HS-27A (cell line): ENCODE data around the gene ARHGEF25.
"Not testable (repeated sequence)": the region's sequence is repeated elsewhere in the genome, so short reads cannot be mapped to it uniquely, and the experiment has no call there.

ENCODE experiments used
- DNase-seq: peaks from one replicate; pipeline ENCODE4 v3.0.0-alpha.2; 2012; ENCODE audit warnings: low read depth, missing footprints

Gene ARHGEF25

DNA sequence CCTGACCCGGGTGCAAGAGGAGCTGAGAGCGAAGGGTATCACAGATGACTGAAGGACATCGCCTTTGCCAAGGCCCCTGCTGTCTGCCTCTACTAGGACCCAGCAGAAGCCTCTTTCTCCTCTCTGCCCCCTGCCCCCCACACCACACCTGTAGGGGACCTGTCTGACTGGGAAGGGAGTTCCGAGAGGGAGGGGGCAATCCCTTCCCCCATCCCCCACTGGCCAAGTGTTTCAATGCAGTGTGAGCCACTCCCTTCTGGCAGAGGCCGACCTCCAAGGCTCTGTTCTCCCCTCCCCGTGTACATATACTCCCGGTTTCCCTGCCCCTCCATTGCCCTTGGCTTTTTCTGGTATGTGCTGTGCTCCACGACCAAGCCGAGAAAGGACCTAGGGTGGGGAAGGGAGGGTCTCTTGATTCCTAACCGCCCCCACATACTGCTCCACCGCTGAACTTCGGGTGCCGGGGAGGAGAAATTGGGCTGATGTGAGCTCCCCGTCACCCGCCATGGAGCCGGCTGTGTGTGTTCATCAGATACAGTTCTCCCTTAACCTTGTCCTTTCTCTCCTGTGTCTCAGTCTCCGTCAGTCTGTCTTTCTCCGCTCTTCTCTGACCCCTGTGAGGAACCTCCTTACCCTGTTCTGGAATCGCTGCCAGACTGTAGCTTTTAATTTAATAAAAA is 2.0 kb upstream of the ARHGEF25 start:
- DNase-seq = no peak

DNA sequence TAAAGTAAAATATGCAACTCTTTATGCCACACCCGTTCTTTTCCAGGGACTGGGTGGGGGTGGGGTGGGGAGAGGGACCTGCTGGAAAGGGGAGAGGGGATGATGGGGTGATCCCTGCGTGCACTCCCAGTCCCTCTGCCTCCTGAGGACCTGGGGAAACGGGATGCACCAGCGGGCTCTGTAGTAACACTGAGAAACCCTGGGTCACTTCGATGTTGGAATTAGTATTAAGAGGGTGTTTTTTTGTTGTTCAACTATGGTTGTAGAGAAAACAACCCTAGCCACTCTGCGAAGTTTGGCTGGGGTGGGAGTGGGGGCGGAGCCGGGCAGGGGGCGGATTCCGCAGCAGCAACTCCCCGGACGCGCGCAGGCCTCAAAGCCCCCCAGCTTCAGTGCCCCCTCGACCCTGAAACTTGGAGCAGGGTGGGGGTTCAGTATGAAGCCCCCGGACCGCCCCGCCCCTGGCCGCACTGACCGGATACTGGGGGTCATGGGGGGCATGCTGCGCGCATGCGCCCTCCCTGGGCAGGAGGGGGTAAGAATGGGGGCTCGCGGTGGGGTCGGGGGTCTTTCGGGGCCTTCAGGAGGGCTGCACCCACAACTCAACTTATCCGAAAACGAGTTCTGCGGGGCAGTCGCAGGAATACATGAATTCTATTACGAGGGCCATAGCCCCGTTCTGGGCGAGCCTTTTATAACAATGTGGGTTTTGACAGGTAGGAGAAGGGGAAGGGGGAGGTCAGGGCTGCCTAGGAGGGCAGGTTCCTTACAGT is 1.3 kb upstream of the ARHGEF25 start:
- DNase-seq = no peak

DNA sequence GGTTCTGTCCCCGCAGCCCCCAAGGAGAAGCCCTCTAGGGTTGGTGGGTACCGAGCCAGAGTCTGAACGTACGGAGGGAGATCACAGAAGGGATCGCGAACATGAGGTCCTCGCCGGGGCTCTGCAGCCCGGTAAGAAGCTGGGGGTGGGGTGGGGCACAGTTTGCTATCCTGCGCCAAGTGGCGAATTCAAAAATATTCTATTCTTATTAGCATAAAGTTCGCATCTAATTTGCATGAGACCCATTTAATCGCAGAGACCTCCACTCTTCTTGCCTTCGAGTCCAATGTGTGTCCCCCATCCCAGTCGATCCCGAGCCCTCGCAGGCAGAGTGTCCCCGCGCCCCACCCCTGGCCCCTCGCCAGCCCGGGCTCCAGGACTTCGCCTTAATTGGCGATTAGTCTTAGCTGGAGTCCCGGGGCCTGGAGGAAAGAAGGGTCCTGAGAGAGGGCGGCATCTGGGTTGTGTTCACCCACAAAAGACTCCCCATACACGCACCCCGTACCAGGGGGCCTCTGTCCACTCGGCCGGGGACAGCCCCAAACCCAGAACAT is 604 bp upstream of the ARHGEF25 start:
- no peak for DNase-seq

DNA sequence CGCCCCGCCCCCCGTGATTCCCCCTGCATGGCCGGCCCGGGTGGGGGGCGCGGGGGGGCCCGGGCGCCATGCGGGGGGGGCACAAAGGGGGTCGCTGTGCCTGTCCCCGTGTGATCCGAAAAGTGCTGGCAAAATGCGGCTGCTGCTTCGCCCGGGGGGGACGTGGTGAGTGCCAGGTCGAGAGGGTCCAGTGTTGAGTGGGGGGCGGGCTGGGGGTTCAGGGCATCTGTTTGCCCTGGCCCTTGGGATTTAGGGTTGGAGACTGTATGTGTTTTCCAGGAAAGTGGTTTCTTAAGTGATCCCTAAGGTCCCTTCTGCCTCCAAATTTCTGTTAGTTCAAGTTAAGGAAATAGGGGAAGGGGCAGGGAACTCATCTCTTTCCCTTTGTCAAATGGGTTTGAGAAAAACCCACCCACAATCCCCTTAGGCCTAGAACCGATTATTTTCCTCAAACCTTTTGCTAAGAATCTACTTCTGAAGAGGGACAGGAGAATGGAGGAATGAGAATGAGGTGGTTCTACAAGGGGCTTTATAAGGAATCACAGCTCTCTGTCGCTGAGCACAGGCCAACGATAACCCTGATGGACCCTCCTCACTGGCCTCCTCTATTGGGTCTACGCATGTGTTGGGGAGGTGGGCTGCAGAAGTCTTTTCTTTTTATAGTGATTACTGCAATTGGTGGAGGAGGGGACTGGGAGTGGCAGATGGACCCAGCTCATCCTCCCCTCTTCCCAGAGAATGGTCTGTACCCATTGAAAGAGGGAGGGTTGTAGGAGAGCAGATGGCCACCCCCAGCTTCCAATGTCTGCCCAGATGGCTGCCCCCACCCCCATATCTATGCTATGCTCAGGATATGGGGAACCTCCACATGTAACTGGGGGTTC is 834 bp downstream of the ARHGEF25 start:
- no peak for DNase-seq

DNA sequence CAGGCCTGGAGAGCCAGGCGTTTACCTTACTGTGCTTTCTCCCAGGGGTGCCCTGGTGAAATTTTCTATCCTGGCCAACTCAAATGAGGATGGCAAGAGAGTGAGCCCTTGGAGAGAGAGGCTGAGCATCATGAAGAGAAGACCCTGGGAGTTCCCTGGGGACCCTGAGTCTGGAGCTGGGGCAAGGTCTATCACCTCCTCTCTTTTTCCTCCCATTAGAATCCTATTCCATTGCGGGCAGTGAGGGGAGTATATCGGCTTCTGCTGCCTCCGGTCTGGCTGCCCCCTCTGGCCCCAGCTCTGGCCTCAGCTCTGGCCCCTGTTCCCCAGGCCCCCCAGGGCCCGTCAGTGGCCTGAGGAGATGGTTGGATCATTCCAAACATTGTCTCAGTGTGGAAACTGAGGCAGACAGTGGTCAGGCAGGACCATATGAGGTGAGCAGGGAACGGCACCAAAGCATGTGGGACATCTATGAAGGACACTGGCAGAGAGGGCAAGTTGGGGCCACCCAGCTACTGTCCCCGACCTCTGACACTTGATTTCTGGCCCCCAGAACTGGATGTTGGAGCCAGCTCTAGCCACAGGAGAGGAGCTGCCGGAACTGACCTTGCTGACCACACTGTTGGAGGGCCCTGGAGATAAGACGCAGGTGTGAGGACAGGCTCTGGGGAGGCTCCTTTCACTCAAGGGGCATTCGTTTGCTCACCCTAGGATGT is 1.6 kb downstream of the ARHGEF25 start:
- no peak for DNase-seq

DNA sequence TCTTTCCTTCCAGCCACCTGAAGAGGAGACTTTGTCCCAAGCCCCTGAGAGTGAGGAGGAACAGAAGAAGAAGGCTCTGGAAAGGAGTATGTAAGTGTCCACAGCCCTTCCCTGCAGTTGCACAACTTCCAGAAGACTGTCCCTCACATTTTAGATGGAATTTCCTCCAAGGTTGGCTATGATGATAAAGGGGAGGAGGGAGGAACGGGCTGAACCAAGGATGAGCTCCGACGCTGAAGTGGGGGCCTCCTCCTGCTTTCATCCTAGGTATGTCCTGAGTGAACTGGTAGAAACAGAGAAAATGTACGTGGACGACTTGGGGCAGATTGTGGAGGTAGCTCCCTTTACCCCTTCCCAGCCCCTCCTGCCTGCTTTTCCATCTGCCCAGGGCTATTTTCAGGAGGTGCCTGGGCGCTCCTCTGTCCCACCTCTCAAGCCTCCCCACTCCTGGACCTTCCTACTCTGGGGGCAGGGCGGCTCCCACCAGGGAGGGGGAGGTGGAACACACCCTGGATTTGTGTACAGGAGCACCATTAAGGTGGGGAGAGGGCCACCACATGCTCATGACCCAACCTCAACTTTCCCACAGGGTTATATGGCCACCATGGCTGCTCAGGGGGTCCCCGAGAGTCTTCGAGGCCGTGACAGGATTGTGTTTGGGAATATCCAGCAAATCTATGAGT is 2.3 kb downstream of the ARHGEF25 start:
- no peak for DNase-seq

DNA sequence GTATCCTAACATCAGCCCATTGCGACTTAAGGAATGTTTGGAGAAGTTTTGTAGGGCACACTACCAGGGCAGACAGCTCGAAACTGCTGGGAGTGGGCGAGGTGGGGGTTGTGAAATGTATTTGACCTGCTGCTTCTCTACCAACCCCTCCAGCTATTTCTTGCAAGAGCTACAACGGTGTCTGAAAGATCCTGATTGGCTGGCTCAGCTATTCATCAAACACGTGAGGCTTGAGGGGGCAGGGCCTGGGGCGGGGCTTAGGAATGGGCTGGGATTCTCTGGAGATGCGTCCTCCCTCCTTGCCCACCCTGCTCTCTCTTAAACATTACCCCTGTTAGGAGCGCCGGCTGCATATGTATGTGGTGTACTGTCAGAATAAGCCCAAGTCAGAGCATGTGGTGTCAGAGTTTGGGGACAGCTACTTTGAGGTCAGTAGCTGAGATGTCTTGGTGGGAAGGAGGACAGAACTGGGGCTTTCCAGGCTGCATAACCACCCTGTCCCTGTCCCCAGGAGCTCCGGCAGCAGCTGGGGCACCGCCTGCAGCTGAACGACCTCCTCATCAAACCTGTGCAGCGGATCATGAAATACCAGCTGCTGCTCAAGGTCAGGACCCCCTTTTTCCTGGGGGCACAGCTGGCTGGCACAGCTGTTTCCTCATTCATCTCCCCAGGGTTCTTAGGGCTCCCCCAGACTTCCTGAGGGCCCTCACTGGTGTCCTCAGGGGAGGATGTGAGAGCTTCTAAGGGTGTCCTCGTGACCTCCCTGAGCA is 3.1 kb downstream of the ARHGEF25 start:
- DNase-seq = no peak

DNA sequence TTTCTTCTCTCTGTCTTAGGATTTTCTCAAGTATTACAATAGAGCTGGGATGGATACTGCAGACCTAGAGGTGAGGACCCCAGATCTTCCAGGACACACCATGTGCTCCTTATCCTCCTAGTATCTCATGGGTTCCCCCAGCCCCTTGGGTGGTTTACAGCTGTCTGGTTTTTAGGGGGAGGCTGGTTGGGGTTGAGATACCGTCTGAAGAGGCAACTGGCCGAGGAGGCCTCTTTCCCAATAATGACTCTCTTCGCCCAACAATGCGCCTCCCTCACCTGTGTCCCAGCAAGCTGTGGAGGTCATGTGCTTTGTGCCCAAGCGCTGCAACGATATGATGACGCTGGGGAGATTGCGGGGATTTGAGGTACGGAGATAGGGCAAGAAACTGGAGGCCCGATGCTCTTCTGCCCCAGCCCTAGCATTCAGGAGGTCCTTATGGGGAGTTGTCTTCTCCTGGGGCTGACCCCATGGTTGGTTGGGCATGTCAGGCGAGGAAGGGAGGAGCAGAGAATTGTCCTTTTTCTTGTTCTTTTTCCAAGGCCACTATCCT is 3.8 kb downstream of the ARHGEF25 start:
- DNase-seq = no peak

DNA sequence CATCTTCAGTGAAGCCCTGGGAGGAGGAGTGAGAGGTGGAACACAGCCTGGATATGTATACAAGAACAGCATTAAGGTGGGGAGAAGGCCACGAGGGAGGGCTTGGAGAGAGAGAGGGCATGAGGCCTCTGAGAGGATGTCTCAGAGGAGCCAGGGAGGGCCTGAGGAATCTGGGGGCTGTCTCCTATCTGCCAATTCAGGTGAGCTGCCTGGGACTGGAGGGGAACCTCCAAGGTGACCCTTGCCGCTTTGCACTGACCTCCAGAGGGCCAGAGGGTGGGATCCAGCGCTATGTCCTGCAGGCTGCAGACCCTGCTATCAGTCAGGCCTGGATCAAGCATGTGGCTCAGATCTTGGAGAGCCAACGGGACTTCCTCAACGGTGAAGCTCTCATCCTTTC is 4.4 kb downstream of the ARHGEF25 start:
- no peak for DNase-seq

DNA sequence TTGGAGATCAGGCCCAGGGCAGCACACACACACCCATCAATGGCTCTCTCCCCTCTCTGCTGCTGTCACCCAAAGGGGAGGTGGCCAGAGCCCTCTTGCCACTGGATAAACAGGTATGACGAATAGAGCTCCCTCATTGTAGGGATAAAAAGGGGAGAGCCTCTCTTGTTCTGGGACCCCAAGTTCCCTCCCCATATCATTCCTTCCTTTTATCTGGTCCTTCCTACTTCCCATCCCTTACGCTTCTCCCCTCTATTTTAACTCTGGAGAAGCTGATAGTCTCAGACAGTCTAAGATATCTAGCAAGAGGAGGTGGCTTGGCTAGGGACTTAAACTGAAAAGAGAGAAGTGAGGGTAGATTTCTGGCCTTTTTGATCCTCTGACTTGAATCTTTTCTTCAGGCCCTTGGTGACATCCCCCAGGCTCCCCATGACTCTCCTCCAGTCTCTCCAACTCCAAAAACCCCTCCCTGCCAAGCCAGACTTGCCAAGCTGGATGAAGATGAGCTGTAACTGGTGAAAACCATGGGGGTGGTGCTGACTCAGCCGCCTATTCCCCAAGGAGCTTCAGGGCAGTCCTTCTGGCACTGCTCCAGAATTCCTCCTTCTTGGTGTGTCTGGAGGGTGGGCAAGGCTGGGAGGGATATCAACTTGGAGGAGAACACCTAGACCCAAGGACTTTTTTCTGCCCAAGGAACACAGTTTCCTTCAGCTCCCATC is 5.3 kb downstream of the ARHGEF25 start:
- DNase-seq = no peak

DNA sequence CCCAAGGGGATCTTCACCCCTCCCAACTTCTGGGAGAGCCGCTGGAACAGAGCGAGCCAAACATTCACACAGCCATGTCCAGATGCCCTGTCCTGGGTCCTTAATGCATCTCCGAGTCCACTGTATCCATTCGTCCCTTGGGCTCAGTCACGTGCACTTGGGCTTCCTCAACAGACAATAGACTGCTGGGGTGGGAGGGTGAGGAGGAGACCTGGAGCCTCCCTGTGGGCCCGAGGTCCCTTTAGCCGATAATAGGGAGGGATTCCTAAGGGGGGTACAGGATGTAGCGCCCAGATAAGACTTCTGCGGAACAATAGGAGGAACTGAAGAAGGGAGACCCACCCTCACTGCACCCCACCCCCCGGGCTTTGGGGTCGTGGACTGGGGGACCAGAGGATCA is 6.7 kb downstream of the ARHGEF25 start:
- DNase-seq = no peak

DNA sequence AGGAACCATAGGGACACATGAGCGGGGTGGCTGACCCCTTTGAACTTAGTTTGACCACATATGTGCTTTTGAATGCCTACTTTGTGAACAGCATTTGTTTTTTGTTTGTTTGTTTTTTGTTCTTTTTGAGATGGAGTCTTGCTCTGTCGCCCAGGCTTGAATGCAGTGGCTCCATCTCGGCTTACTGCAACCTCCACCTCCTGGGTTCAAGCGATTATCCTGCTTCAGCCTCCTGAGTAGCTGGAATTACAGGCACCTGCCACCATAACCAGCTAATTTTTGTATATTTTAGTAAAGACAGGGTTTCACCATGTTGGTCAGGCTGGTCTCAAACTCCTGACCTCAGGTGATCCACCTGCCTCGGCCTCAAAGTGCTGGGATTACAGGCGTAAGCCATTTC is 7.2 kb downstream of the ARHGEF25 start:
- not testable (repeated sequence) for DNase-seq

DNA sequence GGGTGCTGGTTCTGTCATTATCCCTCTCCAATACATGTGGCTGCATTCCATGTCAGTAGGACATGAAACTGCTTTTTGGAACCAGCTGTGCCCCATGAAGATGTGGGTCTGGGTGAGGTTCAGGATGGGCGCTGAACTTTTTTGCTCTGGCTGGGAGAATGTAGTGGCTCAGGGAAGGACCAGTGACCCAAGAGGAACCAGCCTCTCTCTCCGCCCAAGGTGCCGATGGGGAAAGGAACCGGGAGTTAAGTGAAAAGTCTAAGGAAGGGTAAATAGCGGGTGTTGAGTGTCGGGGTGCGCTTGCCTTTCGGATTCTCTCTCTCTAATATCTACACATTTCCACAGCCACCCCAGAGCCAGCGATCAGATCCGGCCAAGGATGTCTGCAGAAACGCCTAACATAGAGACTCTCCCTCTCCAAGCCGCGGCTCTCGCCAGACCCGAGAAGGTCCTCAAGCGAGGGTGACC is 7.8 kb downstream of the ARHGEF25 start:
- no peak for DNase-seq

DNA sequence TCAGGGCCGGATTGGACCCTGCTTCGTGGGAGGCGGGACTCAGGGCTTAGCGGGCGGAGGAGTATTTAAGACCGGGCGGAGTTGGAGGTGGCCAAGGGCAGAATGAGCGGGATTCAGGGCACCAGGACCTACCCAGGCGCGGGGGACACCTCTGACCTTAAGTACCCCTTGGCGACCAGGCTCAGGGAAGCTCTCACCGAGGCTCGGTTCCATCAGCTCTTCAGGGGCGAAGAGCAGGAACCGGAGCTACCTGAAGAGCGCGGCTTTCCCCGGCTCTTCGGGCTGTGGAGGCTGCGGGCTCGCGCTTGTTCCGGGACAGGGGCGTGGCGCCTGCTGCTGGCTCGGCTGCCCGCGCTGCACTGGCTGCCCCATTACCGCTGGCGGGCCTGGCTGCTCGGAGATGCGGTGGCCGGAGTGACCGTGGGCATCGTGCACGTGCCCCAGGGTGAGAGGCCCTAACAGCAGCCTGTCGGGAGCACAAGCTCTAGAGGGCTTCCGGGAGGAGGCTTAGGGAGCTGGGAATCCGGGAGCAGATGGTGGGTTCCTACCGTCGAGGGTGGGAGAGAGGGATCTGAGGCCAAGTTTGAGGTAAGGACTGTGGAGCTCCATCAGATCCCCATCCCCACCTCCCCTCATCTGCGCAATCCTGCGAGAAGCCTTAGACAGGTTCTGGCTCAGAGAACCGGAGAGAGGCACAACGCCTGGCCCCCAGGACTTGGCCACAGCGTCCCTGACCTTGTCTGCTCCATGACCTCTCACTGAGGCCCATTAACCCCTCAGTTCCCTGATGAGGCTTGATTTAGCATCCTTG is 8.4 kb downstream of the ARHGEF25 start:
- DNase-seq = no peak

DNA sequence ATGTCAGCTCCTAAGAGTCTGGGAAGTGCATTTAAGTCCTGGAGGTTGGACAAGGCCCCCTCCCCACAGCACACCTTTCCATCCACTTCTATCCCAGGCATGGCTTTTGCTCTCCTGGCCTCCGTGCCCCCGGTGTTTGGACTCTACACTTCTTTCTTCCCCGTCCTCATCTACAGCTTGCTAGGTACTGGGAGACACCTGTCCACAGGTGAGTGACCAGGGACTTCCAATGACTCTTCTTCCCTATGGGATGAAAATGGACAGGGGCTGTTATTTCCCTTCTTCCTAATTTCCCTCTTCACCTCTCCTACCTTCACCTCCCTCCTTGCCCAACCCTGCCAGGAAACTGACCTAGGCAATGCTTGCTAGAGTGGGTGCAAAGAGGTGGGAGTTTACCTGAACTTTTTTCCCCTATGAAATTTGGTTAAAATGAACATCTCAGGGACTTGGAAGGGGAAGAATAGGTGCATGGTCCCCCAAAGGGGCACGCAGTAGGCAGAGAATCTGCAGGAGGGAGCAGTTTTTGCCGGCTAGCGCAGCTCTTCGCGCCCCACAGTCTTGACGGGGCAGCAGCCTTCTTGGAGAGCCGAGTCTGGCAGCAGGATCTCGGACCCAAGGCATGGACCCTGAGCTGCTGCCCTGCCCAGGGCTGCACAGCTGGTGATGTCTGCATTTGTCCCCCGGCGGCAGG is 9.2 kb downstream of the ARHGEF25 start:
- no peak for DNase-seq

DNA sequence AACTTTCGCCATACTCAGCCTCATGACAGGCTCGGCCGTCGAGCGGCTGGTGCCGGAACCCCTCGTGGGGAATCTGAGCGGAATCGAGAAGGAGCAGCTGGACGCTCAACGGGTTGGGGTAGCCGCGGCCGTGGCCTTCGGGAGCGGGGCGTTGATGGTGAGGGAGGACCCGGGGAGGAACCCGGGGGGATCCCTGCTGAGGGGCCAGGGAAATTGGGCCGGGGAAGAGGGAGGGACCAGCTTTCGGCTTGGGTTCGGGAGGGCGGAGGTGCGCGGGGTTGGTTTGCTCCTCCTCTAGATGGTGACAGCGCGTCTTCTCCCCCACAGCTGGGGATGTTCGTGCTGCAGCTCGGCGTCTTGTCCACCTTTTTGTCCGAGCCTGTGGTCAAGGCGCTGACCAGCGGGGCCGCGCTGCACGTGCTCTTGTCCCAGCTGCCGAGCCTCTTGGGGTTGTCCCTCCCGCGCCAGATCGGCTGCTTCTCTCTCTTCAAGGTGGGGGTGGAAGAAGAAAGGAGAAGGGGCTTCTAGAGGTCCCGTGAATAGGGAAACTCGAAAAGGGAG is 9.8 kb downstream of the ARHGEF25 start:
- no peak for DNase-seq

DNA sequence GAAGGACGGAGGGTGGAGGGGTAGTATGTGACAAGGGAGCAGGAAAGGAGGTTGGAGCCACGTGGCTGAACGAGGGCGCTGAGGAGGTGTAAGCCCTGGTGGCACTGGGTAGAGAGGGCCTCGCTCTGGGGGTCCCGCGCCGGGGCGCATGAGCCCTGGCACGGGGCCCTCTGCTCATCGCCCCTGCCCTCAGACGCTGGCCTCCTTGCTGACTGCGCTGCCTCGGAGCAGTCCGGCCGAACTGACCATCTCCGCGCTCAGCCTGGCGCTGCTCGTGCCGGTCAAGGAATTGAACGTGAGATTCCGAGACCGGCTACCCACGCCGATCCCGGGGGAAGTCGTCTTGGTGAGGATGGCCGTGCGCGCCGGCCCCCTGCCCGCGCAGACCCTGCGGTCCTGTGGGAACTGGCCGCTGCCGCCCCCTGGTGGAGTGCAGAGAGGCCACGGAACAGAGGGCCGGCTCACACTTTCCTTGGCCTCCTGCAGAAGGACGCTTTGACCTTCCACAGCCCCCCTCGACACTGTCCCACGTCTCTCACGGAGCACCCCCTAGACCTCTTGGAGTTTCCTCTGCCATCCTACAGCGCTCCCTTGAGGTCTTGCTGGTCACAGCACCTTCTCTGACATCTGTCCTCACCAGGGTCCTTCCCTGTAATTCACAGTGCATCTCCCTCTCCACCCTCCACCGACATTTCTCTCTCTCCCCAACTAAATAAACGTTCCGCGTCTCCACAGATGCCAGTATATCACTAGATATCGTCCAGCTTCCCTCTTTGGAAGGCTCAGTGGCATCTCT is 10.5 kb downstream of the ARHGEF25 start:
- DNase-seq = no peak
